GM19351 (cell line): ENCODE measurements around the gene RANBP17.

Source experiments
- ATAC-seq: cut with Tn5 transposase; IDR thresholded peaks from one replicate; pipeline ENCODE4 v1.9.1; 2021; ENCODE audit warnings: mild to moderate bottlenecking, moderate library complexity; ENCODE audit not compliant: unreplicated experiment

RANBP17 gene

DNA sequence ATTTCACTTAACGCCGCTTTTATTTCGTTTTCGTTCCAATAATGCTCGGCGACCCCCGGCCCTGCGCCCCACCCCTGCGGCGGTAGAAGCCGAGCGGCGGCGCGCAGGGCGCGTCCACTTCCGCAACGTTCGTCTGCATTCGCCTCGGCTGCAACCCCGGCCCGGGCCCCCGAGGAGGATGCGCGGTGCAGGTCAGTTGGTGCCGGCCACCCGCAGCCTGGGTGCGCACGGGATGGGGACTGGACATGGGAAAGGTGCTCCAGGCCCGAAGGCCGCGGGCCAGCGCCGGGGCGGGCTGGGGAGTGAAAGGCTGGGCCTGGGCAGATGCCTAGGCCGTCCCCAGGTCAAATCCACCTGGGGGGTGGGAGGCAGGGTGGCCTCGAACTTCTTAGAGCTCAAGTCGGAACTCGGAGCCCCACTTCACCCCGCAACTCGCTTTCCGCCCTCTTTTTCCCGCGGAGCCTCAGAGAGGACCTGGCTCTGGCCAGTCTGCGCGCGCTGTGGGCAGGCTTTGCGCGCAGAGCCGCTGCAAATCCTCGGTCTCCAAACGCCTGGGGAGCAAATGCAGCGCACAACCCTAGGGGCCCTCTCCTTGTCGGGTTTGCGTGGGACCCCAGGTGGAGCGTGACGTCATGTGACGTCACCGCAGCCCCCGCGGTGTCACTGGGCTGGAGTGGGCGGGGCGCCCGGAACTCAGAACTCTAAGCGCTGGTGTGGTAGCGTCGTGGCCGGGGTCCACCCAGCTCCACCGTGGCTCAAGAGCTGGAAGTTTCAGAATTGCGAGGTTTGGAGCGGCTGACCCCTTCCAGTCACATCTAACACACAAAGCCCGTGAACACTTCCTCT lies 450.5 kb downstream of the RANBP17 start:
- no peak for ATAC-seq

DNA sequence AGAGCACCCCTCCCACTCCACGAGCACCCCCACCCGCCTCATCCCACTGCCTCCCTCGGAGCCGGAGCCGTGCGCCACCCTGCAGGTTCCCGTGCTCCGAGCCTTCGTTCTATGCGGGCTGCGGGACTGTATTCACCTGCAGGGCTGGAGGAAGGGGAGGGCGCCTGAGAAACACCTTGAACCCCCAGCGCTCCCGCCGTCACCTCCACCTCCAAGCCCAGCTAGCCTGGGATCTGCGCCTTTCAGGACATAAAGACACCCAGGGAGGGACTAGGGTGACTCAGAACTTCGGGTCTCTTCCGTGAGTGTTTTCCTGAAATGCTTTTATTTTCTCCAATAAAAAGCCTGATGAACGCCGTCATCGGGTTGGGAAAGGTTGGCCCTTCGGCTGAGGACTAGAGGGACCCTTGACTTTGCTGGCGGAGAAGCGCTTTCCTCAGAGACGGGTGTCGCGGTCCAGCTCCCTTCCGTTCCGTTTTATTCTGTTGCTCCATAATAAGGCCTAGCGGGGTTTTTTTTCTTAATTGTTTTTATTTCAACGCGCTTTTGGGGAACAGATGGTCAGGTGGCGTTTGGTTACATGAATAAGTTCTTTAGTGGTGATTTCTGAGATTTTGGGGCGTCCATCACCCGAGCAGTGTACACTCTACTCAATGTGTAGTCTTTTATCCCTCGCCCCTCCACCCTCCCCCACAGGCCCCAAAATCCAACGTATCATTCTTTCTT lies 451.8 kb downstream of the RANBP17 start:
- ATAC-seq: no peak

DNA sequence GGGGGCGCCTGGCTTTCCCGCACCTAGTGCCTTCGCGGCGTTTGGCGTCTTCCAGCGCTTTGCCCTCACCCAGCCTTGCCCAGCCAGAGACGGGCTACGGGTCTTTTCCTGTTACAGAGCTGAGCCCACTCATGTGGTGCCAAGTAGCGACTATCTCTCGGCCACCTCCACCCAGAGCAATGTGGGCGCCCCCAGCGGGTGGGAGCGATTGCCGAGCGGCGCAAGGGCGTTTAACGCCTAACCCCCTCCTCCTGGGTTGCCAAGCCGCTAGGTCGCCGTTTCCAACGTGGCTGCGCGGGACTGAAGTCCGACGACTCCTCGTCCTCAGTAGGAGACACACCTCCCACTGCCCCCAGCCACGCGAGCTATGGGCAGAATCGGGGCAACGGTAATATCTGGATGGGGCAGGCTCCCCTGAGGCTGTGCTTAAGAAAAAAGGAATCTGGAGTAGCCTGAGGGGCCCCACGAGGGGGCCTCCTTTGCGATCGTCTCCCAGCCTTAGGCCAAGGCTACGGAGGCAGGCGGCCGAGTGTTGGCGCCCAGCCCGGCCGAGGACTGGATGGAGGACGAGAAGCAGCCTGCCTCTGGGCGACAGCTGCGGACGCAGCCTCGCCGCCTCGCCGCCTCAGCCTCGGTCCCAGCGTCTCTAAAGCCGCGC lies 453.0 kb downstream of the RANBP17 start:
- no peak for ATAC-seq

DNA sequence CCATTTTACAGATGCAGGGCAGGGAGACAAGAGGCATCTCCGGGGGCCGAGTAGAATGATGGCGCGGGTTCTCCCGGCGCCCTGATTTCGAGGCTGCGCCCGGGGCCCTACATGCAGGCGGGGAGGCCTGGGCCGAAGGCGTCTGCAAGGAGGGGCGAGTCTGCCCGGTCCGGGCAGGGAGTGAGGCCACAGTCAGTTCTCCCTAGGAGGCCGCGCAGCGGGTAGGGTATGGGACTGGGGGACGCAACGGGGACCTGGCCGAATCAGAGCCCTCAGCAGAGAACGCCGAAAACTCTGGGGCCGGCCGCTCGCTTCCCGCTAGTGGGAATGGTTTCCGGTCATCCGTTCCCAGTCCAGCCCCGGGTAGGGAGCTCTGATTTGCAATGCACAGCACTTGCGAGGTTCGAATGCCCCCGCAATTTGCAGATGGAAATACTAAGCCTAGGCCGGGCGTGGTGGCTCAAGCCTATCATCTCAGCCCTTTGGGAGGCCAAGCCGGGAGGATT lies 453.6 kb downstream of the RANBP17 start:
- no peak for ATAC-seq

DNA sequence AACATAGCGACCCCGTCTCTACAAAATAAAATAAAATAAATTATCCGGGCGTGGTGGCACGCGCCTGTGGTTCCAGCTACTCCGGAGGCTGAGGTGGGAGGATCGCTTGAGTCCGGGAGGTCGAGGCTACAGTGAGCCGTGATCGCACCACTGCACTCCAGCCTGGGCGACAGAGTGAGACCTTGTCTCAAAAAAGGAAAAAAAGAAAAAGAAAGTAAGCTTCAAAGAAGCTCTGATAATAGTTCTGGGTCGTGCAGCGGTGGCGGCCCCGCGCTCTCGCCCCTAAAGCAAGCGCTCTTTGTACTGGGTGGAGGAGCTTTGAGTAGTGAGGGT lies 454.1 kb downstream of the RANBP17 start:
- no peak for ATAC-seq

DNA sequence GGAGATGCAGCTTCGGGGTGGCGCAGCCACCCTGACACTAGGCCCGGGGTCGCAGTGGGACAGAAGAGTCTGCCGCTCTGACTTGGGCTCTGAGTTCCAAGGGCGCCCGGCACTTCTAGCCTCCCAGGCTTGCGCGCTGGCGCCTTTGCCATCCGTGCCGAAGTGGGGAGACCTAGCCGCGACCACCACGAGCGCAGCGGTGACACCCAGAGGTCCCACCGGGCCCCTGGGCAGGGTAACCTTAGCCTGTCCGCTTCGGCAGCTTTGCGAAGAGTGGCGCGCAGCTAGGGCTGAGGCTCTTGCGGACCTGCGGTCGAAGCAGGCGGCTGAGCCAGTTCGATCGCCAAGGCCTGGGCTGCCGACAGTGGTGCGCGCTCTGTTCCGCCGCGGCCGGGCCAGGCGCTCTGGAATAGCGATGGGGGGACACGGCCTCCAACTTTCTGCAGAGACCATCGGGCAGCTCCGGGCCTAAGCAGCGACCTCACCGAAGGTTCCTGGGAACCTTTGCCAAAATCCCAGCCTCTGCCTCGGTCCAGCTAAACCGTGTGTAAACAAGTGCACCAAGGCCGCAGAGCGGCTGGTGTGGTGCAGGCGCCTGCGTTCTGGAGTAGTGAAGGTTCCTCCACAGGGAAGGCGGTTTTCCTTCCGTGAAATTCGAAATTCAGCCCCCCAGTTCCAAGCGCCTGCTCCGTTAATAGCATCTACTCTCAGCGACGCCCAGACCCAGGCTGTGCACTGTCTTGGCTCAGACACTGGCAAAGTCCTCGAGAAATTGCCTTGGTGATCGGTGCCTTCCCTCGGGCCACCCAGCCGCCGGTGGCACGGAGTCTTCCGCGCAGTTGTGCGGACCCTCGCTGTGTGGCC lies 454.7 kb downstream of the RANBP17 start:
- no peak for ATAC-seq

DNA sequence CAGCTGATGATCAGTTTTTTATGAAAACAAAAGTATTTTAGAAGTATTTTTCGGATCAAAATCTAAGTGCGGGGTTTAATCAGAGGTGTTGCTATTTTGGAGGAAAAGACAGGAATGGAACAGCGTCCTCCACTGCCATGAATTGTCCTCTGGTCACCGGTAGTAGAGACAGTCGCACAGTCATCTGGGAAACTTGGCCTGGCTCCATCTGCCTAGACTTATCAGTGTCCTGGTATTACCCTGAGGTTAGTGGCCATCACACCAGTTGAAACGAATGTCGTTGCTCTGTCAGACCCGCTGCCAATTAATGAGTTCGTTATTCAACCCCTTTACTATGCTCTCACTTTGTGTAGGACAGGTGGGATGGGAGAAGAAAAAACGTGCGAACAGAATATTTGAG lies 455.4 kb downstream of the RANBP17 start:
- ATAC-seq: no peak

DNA sequence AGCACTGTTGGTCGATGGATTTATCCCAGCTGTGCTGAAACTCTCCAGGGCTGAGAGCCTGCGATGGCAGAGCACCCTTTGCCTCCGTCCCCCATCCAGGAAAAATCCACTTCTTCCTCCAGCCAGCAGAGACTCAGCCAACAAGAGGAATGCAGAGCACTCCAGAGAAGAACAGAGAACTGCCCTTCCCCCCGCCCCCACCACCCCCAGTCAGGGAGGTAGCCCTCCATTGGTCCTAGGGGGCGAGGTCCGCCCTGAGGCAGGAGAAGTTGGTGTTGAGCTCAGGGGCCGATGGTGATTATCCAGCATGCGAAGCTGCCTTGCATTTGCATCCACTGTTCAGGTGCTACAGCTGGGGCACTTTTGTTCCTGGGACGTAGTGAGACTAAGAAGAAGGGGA lies 456.2 kb downstream of the RANBP17 start:
- ATAC-seq: no peak

DNA sequence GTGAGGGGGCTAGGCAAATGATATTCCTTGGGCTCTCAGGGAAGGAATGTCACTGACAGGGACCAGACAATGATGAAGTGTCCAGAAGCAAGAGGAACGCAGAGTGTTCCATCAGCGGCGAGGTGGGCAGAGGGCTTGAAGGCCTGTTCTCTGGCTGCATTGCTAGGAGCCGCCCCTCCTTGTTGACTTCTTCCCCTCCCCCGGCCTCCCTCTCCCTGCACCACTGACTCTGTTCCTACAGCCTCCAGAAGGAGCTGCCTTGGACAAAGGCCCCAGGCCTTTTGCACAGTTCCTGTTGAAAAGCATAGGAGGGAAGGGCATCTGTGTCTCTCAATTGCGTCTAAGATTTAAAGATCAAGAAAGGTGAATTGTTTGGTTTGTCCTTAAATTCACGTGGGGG lies 459.6 kb downstream of the RANBP17 start:
- no peak for ATAC-seq

DNA sequence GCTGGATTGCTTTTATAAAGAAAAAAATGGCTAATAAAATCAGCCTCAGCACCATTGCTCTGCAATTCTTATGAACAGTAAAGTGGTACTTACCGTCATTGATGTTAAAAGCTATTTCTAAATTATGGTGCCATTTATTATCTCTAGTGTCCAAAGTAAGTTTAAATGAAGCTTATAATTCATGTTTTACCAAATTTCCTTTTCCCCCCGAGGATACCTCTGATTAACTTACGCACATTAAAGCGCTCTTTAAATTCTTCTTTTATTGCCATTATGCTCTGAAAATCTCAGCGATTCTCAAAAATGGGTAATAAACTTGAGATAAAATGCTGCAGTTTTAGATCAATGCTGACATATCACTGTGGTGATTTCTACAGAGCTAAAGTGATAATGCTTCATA lies 460.7 kb downstream of the RANBP17 start:
- ATAC-seq: no peak

DNA sequence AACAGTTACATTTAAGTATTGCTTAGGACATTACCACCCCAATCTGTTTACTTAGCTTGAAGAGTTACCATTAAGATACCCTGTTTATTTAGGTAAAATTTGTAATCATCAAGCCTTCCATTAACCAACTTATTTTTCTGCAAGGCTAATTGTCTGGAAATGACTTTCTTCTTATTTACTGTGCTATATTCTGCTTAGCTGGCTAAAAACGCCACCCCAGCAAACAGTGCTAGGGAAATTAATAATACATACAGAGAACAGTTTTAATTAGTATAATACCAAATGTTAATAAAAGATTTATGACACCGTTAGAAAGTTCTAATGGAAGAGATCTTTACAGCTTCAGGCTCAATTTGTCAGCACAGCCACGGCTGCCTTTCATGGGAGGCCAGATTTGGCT lies 461.2 kb downstream of the RANBP17 start:
- ATAC-seq: no peak

DNA sequence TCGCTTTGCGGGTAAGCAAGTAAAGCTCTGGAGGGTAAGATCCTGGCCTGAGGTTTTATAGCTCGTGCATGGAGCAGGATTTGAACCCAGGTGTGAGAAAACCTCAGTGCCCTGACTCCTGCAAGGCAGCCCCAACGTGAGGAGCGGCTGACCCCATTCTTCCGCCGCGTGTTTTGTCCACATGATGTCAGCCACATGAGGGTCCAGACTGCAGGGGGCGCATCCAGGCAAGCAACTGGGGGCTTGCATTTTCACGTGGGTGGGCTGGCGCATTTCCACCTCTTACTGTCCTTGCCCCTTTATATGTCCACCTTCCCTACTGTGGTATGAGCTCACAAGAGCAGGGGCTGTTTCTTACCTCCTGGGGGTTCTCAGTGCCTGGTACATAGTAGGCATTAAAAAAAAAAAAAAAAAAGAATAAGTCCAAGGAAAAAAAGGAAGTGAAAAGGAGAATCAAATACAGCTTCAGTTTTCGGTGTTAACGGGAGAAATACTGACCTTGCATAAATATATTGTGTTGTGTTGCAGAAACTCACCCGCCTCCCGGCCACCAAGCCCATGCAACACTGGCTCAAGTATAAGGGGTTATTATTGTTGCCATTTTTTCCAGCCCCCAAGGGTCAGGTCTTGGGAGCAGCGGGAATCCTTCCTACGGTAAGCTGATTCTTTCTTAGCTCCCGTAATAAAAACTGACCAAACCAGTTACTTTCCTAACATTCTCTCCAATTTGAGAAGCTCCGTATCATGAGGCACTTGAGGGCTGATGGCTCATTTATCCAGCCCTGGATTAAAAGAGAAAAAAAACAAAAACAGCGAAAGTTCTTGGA lies 462.2 kb downstream of the RANBP17 start:
- no peak for ATAC-seq

DNA sequence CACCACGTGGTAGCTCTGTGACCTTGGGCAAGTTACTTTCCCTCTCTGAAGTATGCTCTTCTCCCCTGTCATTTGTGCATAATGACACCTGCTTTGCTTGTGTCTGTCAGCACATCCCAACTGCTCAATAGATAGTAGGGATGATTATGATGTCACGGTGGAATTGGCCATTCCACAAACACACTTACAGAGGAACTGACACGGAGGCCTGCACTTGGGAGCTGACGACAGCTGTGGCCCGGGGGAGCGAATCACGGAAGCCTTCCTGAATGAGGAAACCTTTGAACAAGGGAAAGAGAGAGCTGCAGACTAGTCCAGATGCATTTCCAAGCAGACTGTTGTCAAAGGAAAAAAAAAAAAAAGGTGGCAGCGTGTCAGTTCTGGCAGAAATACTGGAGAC lies 468.2 kb downstream of the RANBP17 start:
- no peak for ATAC-seq

DNA sequence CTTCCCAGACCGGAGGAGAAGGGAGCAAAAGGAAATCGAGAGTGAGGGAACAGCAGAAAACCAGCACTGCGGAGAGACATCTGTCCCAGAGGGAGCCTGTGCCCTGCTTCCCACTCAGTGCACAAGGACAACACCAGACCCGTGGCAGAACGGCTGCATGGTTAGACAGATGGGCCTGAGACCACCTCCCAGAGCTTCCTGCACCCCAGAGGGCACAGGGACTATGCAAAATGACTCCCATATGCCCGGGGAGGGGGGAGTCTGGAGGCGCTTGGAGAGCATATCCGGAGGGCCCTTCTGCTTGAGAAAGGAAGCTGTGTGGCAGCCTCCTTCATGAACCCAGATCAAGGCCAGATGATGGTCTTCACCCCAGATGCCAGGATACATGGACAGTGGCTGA lies 473.8 kb downstream of the RANBP17 start:
- no peak for ATAC-seq

DNA sequence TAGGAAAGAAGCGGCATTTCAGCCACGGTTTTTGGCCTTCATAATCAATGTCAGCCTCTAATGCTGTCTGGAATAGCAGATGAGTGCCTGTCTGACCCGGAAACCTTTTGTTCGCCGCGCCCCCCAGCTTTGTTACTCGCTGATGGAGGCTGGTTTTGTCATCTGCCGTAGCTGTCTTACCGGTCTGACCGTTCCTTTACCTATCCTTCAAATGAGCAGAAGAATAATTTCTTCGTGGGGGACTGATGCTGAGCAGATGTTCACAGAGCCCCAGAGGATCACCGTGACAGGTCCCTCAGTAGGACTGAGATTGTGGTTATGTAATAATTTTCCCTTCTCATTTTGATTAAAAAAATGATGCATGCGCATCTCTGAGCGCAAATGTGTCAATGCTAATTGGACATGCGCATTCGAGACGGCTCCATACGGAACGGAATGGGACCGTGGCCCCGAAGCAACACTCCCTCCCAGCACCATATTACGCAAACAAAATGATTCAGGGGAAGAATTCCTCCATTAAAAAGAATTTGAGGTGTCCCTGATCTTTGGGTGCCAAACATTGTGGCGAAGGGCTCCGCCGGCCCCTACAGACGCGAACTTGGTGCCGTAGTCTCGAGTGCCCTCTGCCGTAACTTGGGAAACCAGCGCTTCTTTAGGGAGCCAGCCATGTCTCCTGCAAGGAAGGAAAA lies 474.8 kb downstream of the RANBP17 start:
- ATAC-seq: no peak

DNA sequence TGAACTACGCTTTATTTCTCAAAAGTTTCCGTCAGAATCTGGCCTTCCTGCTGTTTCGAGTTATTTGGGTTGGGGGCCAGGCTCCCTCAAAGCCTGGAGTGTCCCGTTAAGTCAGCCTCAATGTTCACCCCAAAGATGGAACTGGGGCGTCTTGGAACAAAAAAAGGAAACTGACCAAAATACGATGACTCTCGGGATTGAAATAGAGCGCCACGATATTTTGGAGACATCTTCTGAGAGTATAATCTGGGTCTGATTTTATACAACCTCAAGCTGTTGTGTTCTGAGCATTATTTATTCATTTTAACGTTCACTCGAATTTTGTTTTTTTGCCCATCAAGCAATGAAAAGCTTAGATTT lies 475.4 kb downstream of the RANBP17 start:
- ATAC-seq: no peak

DNA sequence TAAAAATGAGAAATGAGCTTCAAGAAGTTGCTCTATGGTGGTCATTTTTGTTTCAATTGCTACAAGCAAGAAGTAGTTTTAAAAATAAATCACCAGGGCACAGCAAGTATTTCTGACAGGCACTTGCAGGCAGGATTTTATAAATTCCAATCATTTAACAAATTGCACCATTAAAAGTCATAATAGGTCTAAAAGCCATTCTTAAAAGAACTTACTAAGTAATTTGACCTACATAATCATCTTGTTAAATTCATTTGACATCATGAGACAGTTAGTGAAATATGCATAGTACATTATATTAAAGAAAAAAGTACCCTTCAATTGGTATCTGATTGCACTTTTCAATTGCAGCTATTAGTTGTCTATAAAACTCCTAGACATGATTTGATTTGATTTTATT lies 478.2 kb downstream of the RANBP17 start:
- no peak for ATAC-seq

DNA sequence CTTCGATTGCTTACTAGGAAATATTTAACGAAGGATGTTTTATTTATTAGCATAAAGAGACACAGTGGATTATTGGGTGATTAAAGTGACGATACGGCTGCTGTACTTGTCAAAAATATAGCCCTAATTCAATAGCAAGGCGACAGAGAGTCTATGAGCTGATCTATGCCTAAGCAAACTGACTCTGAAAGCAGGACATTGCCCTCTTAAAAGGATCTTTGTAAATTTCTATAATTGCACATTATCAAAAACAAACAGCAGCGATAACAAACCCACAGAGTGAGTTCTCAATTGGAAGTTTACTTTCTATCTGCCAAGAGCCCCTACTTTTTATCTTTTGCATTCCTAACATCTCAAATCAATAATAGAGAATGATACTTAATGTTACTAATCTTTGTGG lies 478.7 kb downstream of the RANBP17 start:
- ATAC-seq: no peak

DNA sequence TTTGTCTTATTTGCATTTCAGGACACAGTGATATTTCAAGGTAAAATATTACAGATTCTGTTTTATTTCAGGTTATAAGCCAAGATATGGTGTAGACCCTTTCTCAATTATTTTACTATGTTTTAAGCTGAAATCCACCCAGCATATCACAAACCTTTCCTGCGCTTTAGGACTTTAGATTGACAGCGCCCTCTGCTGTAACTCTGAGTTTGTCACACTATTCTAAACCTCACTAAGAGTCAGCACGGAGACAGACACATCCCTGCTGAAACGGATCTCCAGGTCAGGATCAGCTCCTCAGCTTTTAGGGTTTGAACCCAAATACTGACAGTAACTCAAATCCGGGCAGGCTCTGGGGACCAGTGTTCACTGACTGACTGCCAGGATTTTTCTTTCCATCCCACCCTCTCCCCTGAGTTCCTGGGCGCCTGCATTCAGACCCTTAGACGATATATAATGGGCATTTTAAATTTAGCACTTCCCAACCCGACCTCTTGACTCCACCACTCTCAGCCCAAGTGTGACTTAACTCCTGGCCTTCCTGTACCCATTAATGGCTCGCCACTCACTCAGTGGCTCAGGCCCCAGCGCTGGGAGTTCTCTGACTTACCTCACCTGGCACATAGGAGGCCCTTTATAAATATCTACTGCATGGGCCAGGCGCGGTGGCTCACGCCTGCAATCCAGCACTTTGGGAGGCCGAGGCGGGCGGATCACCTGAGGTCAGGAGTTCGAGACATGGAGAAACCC lies 480.7 kb downstream of the RANBP17 start:
- peak; percentile 77 for ATAC-seq
